Ovary (tissue), 3 donors: ENCODE results near the gene RB1.

Experiments used
- EP300 ChIP-seq: sonication (generic); formaldehyde crosslinking; IDR thresholded peaks from one replicate; pipeline ENCODE4 v1.6.1; 2017; ENCODE audit warnings: antibody characterized with exemption
- TF ChIP-seq, protein P1 (sequence below), 3 donors: fragments of 450-650 bp in 2 of 3; fragments of 200-600 bp in 1 of 3; IDR thresholded peaks; one replicate each; pipeline versions ENCODE4 v1.5.1 to v1.8.0; 2016 to 2022; ENCODE audit warnings: antibody characterized with exemption in 3 of 3, mild to moderate bottlenecking in 1 of 3
- donor health status: DM: no; HTN: no; CAD: no.

DNA sequence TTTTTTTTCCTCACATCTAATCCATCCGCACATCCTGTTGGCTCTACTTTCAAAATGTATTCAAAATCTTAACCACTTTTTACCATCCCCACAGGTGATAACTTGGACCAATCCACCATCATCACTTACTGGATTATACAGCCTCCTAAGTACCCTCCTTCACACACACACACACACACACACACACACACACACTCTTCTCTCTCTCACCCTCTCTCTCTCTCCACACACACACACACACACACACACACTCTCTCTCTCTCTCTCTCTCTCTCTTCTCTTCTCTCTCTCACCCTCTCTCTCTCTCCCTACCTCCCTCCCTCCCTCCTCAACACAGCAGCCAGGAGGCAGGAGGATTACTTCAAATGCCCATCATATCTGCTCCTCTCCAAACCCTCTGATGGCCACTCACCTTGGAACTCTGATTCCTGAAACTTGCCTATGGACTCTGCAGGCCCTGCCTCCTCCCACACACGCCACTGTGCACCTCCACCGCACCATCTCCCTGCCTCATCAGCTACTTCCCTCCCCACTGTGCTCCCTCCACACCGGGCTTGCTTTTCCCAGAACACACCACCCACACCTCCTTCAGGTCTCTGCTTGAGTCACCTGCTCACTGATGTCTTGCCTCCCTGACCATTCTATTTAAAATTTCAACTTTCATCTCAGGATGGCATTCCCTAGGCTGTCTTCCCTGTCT lies 189.7 kb downstream of the RB1 start:
- TF ChIP-seq, protein P1, sequence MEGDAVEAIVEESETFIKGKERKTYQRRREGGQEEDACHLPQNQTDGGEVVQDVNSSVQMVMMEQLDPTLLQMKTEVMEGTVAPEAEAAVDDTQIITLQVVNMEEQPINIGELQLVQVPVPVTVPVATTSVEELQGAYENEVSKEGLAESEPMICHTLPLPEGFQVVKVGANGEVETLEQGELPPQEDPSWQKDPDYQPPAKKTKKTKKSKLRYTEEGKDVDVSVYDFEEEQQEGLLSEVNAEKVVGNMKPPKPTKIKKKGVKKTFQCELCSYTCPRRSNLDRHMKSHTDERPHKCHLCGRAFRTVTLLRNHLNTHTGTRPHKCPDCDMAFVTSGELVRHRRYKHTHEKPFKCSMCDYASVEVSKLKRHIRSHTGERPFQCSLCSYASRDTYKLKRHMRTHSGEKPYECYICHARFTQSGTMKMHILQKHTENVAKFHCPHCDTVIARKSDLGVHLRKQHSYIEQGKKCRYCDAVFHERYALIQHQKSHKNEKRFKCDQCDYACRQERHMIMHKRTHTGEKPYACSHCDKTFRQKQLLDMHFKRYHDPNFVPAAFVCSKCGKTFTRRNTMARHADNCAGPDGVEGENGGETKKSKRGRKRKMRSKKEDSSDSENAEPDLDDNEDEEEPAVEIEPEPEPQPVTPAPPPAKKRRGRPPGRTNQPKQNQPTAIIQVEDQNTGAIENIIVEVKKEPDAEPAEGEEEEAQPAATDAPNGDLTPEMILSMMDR (IDR thresholded peaks at IDR 0.05): no peak
- TF ChIP-seq EP300: no peak
